Activated CD8-positive, alpha-beta T cell treated with anti-CD3 and anti-CD28 coated beads for 36 hours (primary cell): ENCODE data around the gene MRPS17. TPM values are rescaled to one million over a fixed set of nuclear protein-coding genes. Genes with fewer than 3 reads are reported as not detected.
"Not testable (repeated sequence)": the region's sequence is repeated elsewhere in the genome, so short reads cannot be mapped to it uniquely, and the experiment has no call there.

Source experiments
- ATAC-seq: fragments of 200-7000 bp; cut with Tn5 transposase; one replicate; pipeline ENCODE4 v1.10.0; 2021; ENCODE audit warnings: mild to moderate bottlenecking, moderate library complexity
- CTCF ChIA-PET: fragments of 350-600 bp; sonication (Branson Sonifier 250); formaldehyde crosslinking; loops from one replicate; lab custom pipeline; 2021; ENCODE audit warnings: antibody characterized with exemption; lab: Charles Lee
- POLR2A ChIA-PET: fragments of 350-600 bp; sonication (Branson Sonifier 250); formaldehyde crosslinking; loops from one replicate; lab custom pipeline; 2021; ENCODE audit warnings: antibody characterized with exemption; lab: Charles Lee
- DNase-seq: peaks from one replicate; pipeline ENCODE4 v3.0.0-alpha.2; 2020
- H3K27ac Mint-ChIP-seq: one replicate; pipeline ENCODE4 v1.8.0; 2021; ENCODE audit warnings: mild to moderate bottlenecking, mixed read lengths
- H3K27me3 Mint-ChIP-seq: one replicate; pipeline ENCODE4 v1.8.0; 2021; ENCODE audit warnings: mixed read lengths
- H3K36me3 Mint-ChIP-seq: one replicate; pipeline ENCODE4 v1.8.0; 2021; ENCODE audit warnings: low read depth, mixed read lengths
- H3K4me1 Mint-ChIP-seq: one replicate; pipeline ENCODE4 v1.8.0; 2021; ENCODE audit warnings: low read depth, mixed read lengths
- H3K4me3 Mint-ChIP-seq: one replicate; pipeline ENCODE4 v1.8.0; 2021; ENCODE audit warnings: mild to moderate bottlenecking, moderate library complexity, mixed read lengths
- H3K9me3 Mint-ChIP-seq: one replicate; pipeline ENCODE4 v1.8.0; 2021; ENCODE audit warnings: mixed read lengths
- intact Hi-C: fragments of 100-400 bp; cut with micrococcal nuclease; formaldehyde crosslinking; loops from one replicate; pipeline ENCODE4 v1.10.0; 2022
- total RNA-seq, 2 experiments: library from RNA; stranded (reverse); gene quantifications; one replicate each; pipeline ENCODE4 v1.2.3, GENCODE V29; 2021
- TF ChIP-seq, protein P1 (sequence below): fragments of 200-600 bp; IDR thresholded peaks from one replicate; pipeline ENCODE4 v1.8.0; 2022; ENCODE audit warnings: antibody characterized with exemption, mild to moderate bottlenecking

MRPS17 gene
- total RNA-seq, 2 experiments from 2014 or later = 28.2 to 29.1 TPM

DNA sequence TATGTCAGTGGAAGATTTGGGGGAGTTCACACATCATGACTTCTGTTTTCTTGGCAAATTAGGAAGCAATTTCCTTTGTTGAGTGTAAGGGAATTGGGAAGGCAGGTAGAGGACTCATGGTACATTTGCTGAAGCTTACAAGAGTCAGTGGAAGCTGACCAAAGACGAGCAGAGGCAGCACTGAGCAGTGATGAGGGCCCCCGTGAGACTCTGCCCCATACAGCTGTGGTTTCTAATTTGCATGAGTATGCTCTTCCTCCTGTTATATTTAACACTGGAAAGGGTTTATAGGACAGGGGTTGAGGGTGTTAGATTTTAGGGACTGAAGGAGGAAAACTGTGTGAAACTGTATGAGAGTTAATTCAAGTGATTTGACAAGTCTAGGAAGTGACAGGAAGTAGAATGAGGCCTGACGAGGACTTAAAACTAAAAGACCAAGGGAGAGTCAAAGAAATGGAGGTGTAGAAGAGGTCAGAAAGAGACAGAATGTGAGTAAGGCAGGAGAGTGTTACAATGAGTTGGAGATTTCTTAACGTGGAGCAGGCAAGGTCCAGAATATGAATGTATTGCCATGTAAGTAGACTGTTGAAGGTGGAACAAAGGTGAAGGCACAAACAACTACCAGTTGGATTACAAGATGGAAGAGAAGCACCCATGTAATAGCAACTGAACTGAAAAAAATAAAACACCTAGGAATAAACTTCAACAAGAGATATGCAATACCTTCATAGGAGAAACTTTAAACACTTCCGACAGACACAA is 23.5 kb upstream of the MRPS17 start:
- Mint-ChIP-seq H3K9me3 (no peaks in the 10 kb centered on the region), H3K27ac (no peak overlapping the region), H3K27me3 (no peaks in the 10 kb centered on the region), H3K4me3 (no peak overlapping the region), H3K36me3 (peaks cover 3% of the 10 kb centered on the region), H3K4me1 (no peaks in the 10 kb centered on the region)
- intact Hi-C loops = no loop called here
- ChIA-PET CTCF (no interaction called here), POLR2A (no interaction called here)
- TF ChIP-seq, protein P1, sequence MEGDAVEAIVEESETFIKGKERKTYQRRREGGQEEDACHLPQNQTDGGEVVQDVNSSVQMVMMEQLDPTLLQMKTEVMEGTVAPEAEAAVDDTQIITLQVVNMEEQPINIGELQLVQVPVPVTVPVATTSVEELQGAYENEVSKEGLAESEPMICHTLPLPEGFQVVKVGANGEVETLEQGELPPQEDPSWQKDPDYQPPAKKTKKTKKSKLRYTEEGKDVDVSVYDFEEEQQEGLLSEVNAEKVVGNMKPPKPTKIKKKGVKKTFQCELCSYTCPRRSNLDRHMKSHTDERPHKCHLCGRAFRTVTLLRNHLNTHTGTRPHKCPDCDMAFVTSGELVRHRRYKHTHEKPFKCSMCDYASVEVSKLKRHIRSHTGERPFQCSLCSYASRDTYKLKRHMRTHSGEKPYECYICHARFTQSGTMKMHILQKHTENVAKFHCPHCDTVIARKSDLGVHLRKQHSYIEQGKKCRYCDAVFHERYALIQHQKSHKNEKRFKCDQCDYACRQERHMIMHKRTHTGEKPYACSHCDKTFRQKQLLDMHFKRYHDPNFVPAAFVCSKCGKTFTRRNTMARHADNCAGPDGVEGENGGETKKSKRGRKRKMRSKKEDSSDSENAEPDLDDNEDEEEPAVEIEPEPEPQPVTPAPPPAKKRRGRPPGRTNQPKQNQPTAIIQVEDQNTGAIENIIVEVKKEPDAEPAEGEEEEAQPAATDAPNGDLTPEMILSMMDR = no peak
- no peak for ATAC-seq
- no peak for DNase-seq

DNA sequence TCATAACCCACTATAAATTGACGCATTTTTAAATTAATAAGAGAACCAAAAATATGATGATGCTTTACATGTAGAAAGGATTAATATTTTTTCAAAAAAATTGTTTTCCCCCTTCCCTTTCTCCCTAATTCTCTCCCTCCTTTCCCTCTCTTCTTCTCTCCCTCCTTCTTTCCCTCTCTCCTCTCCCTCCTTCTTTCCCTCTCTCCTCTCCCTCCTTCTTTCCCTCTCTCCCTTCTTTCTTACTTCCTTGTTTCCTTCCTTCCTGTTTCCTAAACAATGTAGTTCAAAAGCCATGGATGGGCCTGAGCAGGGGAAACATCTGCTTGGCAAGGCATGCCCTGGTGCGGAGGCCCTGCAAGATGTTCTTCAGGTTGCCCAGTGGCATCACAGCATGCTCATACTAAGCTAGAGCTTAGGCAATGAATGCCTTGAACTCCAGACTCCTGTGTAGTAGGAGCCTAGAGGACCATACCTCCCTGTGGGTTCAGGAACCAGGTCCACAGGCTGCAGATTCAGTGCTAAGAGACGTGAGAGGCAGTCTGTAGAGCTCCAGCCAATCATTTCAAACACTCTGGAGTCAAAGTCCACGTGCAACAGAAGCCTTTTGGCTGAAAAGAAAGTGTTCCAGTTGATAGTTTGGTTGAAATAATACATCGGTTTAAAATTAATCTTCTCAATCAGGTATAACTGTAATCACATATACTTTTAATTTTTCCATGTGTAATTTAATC is 20.1 kb upstream of the MRPS17 start:
- H3K4me1 Mint-ChIP-seq = no peaks in the 10 kb centered on the region
- H3K27me3 Mint-ChIP-seq = no peaks in the 10 kb centered on the region
- H3K4me3 Mint-ChIP-seq = no peak overlapping the region
- ChIA-PET POLR2A (interaction anchor here (1.4 kb wide), 1 partner anchor 15 kb away, joined by 3 read pairs; no protein-coding TSS in a partner anchor), CTCF (interaction anchor here (0.6 kb wide), 1 partner anchor 32 kb away, joined by 4 read pairs; no protein-coding TSS in a partner anchor)
- peaks cover 8% of the 10 kb centered on the region for H3K9me3 Mint-ChIP-seq
- TF ChIP-seq, protein P1 = no peak
- no peak for DNase-seq
- no peak overlapping the region for H3K27ac Mint-ChIP-seq
- ATAC-seq = no peak
- H3K36me3 Mint-ChIP-seq = peaks cover 8% of the 10 kb centered on the region
- intact Hi-C loops = no loop called here

DNA sequence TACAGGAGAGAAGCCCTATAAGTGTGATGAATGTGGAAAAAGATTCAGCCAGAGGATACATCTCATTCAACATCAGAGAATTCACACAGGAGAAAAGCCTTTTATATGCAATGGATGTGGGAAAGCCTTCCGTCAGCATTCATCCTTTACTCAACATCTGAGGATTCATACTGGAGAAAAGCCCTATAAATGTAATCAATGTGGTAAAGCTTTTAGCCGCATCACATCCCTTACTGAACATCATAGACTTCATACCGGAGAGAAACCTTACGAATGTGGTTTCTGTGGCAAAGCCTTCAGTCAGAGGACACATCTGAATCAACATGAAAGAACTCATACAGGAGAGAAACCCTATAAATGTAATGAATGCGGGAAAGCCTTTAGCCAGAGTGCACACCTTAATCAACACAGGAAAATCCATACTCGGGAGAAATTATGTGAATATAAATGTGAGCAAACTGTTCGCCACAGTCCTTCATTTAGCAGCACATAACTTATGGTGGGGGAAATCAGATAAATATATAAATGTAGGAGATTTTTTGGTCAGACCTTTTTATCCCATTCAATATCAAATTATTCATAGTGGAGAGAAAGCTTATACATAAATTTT is 12.1 kb upstream of the MRPS17 start:
- Mint-ChIP-seq H3K36me3 (peaks cover 29% of the 10 kb centered on the region), H3K4me1 (no peaks in the 10 kb centered on the region), H3K4me3 (no peak overlapping the region), H3K27me3 (no peaks in the 10 kb centered on the region), H3K9me3 (peaks cover 44% of the 10 kb centered on the region), H3K27ac (no peak overlapping the region)
- TF ChIP-seq, protein P1 = no peak
- intact Hi-C loops = no loop called here
- ATAC-seq = no peak
- ChIA-PET POLR2A (no interaction called here), CTCF (no interaction called here)
- DNase-seq = no peak

DNA sequence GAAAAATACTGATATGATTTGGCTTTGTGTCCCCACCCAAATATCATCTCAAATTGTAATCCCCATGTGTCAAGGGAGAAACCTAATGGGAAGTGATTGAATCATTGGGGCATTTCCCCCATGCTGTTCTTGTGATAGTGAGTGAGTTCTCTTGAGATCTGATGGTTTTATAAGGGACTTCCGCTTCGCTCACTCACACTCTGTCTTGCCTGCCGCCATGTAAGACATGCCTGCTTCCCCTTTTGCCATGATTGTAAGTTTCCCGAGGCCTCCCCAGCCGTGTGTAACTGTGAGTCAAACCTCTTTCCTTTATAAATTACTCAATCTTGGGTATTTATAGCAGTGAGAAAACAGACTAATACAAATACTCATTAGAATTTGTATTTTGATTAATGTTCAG is 5.1 kb upstream of the MRPS17 start:
- ATAC-seq (no peak), DNase-seq (no peak)
- no peak overlapping the region for H3K4me3 Mint-ChIP-seq
- no peaks in the 10 kb centered on the region for H3K27me3 Mint-ChIP-seq
- peaks cover 19% of the 10 kb centered on the region for H3K9me3 Mint-ChIP-seq
- POLR2A ChIA-PET = no interaction called here
- H3K4me1 Mint-ChIP-seq = peaks cover under 1% of the 10 kb centered on the region
- intact Hi-C loops = no loop called here
- peaks cover 6% of the 10 kb centered on the region for H3K36me3 Mint-ChIP-seq
- CTCF ChIA-PET = no interaction called here
- H3K27ac Mint-ChIP-seq = no peak overlapping the region
- TF ChIP-seq, protein P1 = no peak

DNA sequence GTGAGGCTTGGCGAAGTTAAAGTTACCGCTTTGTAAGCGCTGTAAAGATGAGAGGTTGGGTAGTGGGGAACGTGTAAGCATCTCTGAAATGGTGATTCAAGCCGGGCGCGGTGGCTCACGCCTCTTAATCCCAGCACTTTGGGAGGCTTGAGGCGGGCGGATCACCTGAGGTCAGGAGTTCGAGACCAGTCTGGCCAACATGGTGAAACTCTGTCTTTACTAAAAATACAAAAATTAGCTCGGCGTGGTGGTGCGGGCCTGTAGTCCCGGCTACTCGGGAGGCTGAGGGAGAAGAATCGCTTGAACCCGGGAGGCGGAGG is 635 bp downstream of the MRPS17 start:
- intact Hi-C loops, H3K9me3 Mint-ChIP-seq, ATAC-seq, H3K27me3 Mint-ChIP-seq: not testable (repeated sequence)
- ChIA-PET CTCF (interaction anchor here (1.9 kb wide), 1 partner anchor 12 kb away, joined by 4 read pairs; the partner anchor contains the start of gene NIPSNAP2), POLR2A (interaction anchor here (0.6 kb wide), 1 partner anchor 448 kb away, joined by 3 read pairs; no protein-coding TSS in a partner anchor)
- peaks cover 28% of the 10 kb centered on the region for H3K36me3 Mint-ChIP-seq
- peaks cover 17% of the 10 kb centered on the region for H3K4me1 Mint-ChIP-seq
- peak overlapping the region; percentile 93 for H3K4me3 Mint-ChIP-seq
- peak; percentile 19 for DNase-seq
- H3K27ac Mint-ChIP-seq = peak overlapping the region; percentile 94
